Astrocyte (in vitro differentiated cells and primary cell): ENCODE measurements around the gene DSCAM. TPM values are rescaled to one million over a fixed set of nuclear protein-coding genes. Genes with fewer than 3 reads are reported as not detected.

ENCODE experiments used
- DNase-seq: peaks from one replicate; pipeline ENCODE4 v3.0.0-alpha.2; 2010; ENCODE audit warnings: low read depth
- FAIRE-seq: peaks from 2 replicates; lab custom pipeline; 2011; peaks lifted over from hg19 to GRCh38; lab: Jason Lieb, UNC
- H2AFZ ChIP-seq: 2 replicates; pipeline ENCODE4 v1.6.0; 2012; ENCODE audit warnings: low read depth, low read length, inconsistent platforms
- H3K27ac ChIP-seq: 2 replicates; pipeline ENCODE4 v1.5.1; 2011; ENCODE audit warnings: low read depth, low read length, inconsistent platforms
- H3K27me3 ChIP-seq: 2 replicates; pipeline ENCODE4 v1.6.0; 2011; ENCODE audit warnings: low read length, inconsistent platforms; ENCODE audit not compliant: insufficient read depth
- H3K36me3 ChIP-seq: 2 replicates; pipeline ENCODE4 v1.5.1; 2011; ENCODE audit warnings: low read length, inconsistent platforms; ENCODE audit not compliant: insufficient read depth
- H3K4me1 ChIP-seq: 2 replicates; pipeline ENCODE4 v1.5.1; 2011; ENCODE audit warnings: low read length, inconsistent platforms; ENCODE audit not compliant: insufficient read depth
- H3K4me2 ChIP-seq: 2 replicates; pipeline ENCODE4 v1.6.0; 2012; ENCODE audit warnings: low read length, inconsistent platforms
- H3K4me3 ChIP-seq: 2 replicates; pipeline ENCODE4 v1.5.1; 2011; ENCODE audit warnings: low read depth, mild to moderate bottlenecking, low read length, inconsistent platforms; ENCODE audit not compliant: insufficient read depth
- H3K79me2 ChIP-seq: 2 replicates; pipeline ENCODE4 v1.6.0; 2012; ENCODE audit warnings: mild to moderate bottlenecking, low read length, inconsistent platforms; ENCODE audit not compliant: insufficient read depth
- H3K9ac ChIP-seq: 2 replicates; pipeline ENCODE4 v1.6.0; 2012; ENCODE audit warnings: mild to moderate bottlenecking, low read length, inconsistent platforms
- H3K9me3 ChIP-seq: 2 replicates; pipeline ENCODE4 v1.5.1; 2012; ENCODE audit warnings: low read depth, mild to moderate bottlenecking, low read length, inconsistent platforms; ENCODE audit not compliant: insufficient read depth
- H4K20me1 ChIP-seq: 2 replicates; pipeline ENCODE4 v1.6.0; 2012; ENCODE audit warnings: low read length, inconsistent platforms; ENCODE audit not compliant: insufficient read depth
- H3K27ac Mint-ChIP-seq: one replicate; pipeline ENCODE4 v1.8.0; 2021; ENCODE audit warnings: mild to moderate bottlenecking, mixed read lengths; ENCODE audit not compliant: unreplicated experiment
- H3K27me3 Mint-ChIP-seq: one replicate; pipeline ENCODE4 v1.8.0; 2021; ENCODE audit warnings: low read depth, mixed read lengths; ENCODE audit not compliant: unreplicated experiment
- H3K36me3 Mint-ChIP-seq: one replicate; pipeline ENCODE4 v1.8.0; 2021; ENCODE audit warnings: low read depth, mixed read lengths; ENCODE audit not compliant: unreplicated experiment
- H3K4me1 Mint-ChIP-seq: one replicate; pipeline ENCODE4 v1.8.0; 2021; ENCODE audit warnings: low read depth, mixed read lengths; ENCODE audit not compliant: unreplicated experiment
- H3K4me3 Mint-ChIP-seq: one replicate; pipeline ENCODE4 v1.8.0; 2021; ENCODE audit warnings: mild to moderate bottlenecking, moderate library complexity, mixed read lengths; ENCODE audit not compliant: unreplicated experiment
- H3K9me3 Mint-ChIP-seq: one replicate; pipeline ENCODE4 v1.8.0; 2021; ENCODE audit warnings: mild to moderate bottlenecking, mixed read lengths; ENCODE audit not compliant: unreplicated experiment
- EZH2 ChIP-seq: IDR thresholded peaks from 2 replicates; pipeline ENCODE4 v1.6.1; 2012; ENCODE audit warnings: mild to moderate bottlenecking, low read length, inconsistent platforms; ENCODE audit not compliant: insufficient read depth
- total RNA-seq: library from RNA; stranded (reverse); gene quantifications from 2 replicates; pipeline ENCODE4 v1.2.1, GENCODE V29; 2021
- TF ChIP-seq, protein P1 (sequence below): IDR thresholded peaks from 2 replicates; pipeline ENCODE4 v1.5.1; 2011; ENCODE audit warnings: low read depth, mild to moderate bottlenecking, inconsistent platforms, low read length, moderate library complexity; ENCODE audit not compliant: insufficient read depth

DSCAM gene
- total RNA-seq, 1 donor from 2014 or later: 0.18 TPM

GRCh38 chr21:40253112-40253511, 593.8 kb downstream of the DSCAM start:
- FAIRE-seq: no peak
- no peaks in the 10 kb centered on the region for H3K9me3 ChIP-seq
- no peak overlapping the region for H2AFZ ChIP-seq
- Mint-ChIP-seq H3K4me3 (no peak overlapping the region), H3K27me3 (no peaks in the 10 kb centered on the region), H3K4me1 (no peaks in the 10 kb centered on the region), H3K36me3 (no peaks in the 10 kb centered on the region), H3K27ac (no peak overlapping the region), H3K9me3 (peaks cover 7% of the 10 kb centered on the region)
- H3K4me3 ChIP-seq: no peak overlapping the region
- H3K36me3 ChIP-seq: no peaks in the 10 kb centered on the region
- H3K79me2 ChIP-seq: no peaks in the 10 kb centered on the region
- no peak for DNase-seq
- no peaks in the 10 kb centered on the region for H3K27me3 ChIP-seq
- H3K4me2 ChIP-seq: no peak overlapping the region
- no peaks in the 10 kb centered on the region for H4K20me1 ChIP-seq
- no peak overlapping the region for H3K9ac ChIP-seq
- no peak overlapping the region for H3K27ac ChIP-seq
- H3K4me1 ChIP-seq: peaks cover 7% of the 10 kb centered on the region
- TF ChIP-seq, protein P1, sequence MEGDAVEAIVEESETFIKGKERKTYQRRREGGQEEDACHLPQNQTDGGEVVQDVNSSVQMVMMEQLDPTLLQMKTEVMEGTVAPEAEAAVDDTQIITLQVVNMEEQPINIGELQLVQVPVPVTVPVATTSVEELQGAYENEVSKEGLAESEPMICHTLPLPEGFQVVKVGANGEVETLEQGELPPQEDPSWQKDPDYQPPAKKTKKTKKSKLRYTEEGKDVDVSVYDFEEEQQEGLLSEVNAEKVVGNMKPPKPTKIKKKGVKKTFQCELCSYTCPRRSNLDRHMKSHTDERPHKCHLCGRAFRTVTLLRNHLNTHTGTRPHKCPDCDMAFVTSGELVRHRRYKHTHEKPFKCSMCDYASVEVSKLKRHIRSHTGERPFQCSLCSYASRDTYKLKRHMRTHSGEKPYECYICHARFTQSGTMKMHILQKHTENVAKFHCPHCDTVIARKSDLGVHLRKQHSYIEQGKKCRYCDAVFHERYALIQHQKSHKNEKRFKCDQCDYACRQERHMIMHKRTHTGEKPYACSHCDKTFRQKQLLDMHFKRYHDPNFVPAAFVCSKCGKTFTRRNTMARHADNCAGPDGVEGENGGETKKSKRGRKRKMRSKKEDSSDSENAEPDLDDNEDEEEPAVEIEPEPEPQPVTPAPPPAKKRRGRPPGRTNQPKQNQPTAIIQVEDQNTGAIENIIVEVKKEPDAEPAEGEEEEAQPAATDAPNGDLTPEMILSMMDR: no peak
- TF ChIP-seq EZH2: no peak

GRCh38 chr21:40250514-40251294, 596.3 kb downstream of the DSCAM start:
- TF ChIP-seq EZH2: no peak
- TF ChIP-seq, protein P1: no peak
- no peak for FAIRE-seq
- H3K9ac ChIP-seq: no peak overlapping the region
- Mint-ChIP-seq H3K27ac (no peak overlapping the region), H3K4me1 (no peaks in the 10 kb centered on the region), H3K4me3 (no peak overlapping the region), H3K9me3 (peaks cover 7% of the 10 kb centered on the region), H3K27me3 (no peaks in the 10 kb centered on the region), H3K36me3 (no peaks in the 10 kb centered on the region)
- H3K4me1 ChIP-seq: peaks cover 7% of the 10 kb centered on the region
- H3K27me3 ChIP-seq: no peaks in the 10 kb centered on the region
- no peaks in the 10 kb centered on the region for H3K9me3 ChIP-seq
- H3K27ac ChIP-seq: no peak overlapping the region
- no peaks in the 10 kb centered on the region for H3K79me2 ChIP-seq
- no peak overlapping the region for H3K4me2 ChIP-seq
- H2AFZ ChIP-seq: no peak overlapping the region
- DNase-seq: no peak
- no peak overlapping the region for H3K4me3 ChIP-seq
- no peaks in the 10 kb centered on the region for H3K36me3 ChIP-seq
- no peaks in the 10 kb centered on the region for H4K20me1 ChIP-seq

DNA sequence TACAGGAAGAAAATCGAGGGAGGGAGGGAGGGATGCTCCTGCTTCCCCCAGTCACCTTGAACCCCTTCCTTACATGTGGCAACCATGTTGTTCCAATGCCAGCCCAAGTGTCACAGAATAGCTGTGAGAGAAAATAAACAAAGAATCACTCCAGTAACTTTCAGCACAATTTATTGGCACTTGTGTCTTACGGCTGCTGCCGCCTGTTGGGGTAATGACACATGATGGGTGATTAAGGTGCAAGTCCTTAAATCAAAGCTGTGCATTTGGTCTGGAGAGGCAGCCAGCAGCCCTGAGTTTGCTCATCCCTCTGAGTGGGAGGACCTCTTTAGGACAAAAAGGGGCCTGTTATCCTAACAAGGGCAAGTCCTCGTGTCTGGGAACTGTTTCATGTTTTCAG, 602.0 kb downstream of the DSCAM start:
- H3K9me3 Mint-ChIP-seq: peaks cover 10% of the 10 kb centered on the region
- no peaks in the 10 kb centered on the region for H3K36me3 ChIP-seq
- no peak overlapping the region for H3K27ac Mint-ChIP-seq
- H3K79me2 ChIP-seq: no peaks in the 10 kb centered on the region
- no peaks in the 10 kb centered on the region for H3K4me1 ChIP-seq
- H3K27me3 Mint-ChIP-seq: no peaks in the 10 kb centered on the region
- no peak overlapping the region for H3K9ac ChIP-seq
- H3K4me2 ChIP-seq: no peak overlapping the region
- no peaks in the 10 kb centered on the region for H3K9me3 ChIP-seq
- H4K20me1 ChIP-seq: no peaks in the 10 kb centered on the region
- H3K27ac ChIP-seq: no peak overlapping the region
- no peak overlapping the region for H3K4me3 ChIP-seq
- H3K36me3 Mint-ChIP-seq: no peaks in the 10 kb centered on the region
- H3K27me3 ChIP-seq: no peaks in the 10 kb centered on the region
- TF ChIP-seq EZH2: no peak
- TF ChIP-seq, protein P1: no peak
- DNase-seq: no peak
- no peak overlapping the region for H2AFZ ChIP-seq
- H3K4me1 Mint-ChIP-seq: no peaks in the 10 kb centered on the region
- no peak overlapping the region for H3K4me3 Mint-ChIP-seq
- FAIRE-seq: no peak
